Memory B cell (primary cell): ENCODE data around the gene DPEP3.
"Not testable (repeated sequence)": the region's sequence is repeated elsewhere in the genome, so short reads cannot be mapped to it uniquely, and the experiment has no call there.

Experiments
- ATAC-seq: fragments of 150-1000 bp; cut with Tn5 transposase; 2 replicates; pipeline ENCODE4 v1.10.0; 2021; ENCODE audit warnings: low read depth, mild to moderate bottlenecking, moderate library complexity
- DNase-seq, 2 donors: peaks; one replicate each; pipeline ENCODE4 v3.0.0; 2022; ENCODE audit warnings: low spot score in 2 of 2
- H3K27ac Mint-ChIP-seq: one replicate; pipeline ENCODE4 v1.8.0; 2022; ENCODE audit warnings: mild to moderate bottlenecking, moderate library complexity, mixed read lengths
- H3K27me3 Mint-ChIP-seq: one replicate; pipeline ENCODE4 v1.8.0; 2022; ENCODE audit warnings: mixed read lengths
- H3K36me3 Mint-ChIP-seq: one replicate; pipeline ENCODE4 v1.8.0; 2022; ENCODE audit warnings: mild to moderate bottlenecking, mixed read lengths
- H3K4me1 Mint-ChIP-seq: one replicate; pipeline ENCODE4 v1.8.0; 2022; ENCODE audit warnings: mixed read lengths
- H3K4me3 Mint-ChIP-seq: one replicate; pipeline ENCODE4 v1.8.0; 2022; ENCODE audit warnings: mild to moderate bottlenecking, moderate library complexity, mixed read lengths
- H3K9me3 Mint-ChIP-seq: one replicate; pipeline ENCODE4 v1.8.0; 2022; ENCODE audit warnings: mixed read lengths

The DPEP3 gene

DNA sequence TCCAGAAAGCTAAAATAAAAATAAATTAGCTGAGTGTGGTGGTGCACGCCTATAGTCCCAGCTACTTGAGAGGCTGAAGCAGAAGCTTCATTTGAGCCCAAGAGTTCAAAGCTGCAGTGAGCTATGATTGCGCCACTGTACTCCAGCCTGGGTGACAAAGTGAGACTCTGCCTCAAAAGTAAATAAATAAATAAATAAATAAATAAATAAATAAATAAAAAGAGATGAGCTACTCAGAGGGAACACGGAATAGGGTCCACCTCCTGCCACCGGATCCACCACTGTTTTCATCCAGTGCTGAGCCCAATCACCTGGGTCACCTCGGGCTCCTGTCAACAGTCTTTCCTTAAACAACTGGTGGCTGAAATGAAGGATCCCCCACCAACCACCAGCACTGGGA is 6.7 kb upstream of the DPEP3 start:
- no peaks in the 10 kb centered on the region for H3K36me3 Mint-ChIP-seq
- no peaks in the 10 kb centered on the region for H3K27me3 Mint-ChIP-seq
- no peak for DNase-seq
- ATAC-seq, result no peak
- no peak overlapping the region for H3K4me3 Mint-ChIP-seq
- no peaks in the 10 kb centered on the region for H3K9me3 Mint-ChIP-seq
- H3K4me1 Mint-ChIP-seq, result peaks cover 22% of the 10 kb centered on the region
- peak overlapping the region; percentile 88 for H3K27ac Mint-ChIP-seq

DNA sequence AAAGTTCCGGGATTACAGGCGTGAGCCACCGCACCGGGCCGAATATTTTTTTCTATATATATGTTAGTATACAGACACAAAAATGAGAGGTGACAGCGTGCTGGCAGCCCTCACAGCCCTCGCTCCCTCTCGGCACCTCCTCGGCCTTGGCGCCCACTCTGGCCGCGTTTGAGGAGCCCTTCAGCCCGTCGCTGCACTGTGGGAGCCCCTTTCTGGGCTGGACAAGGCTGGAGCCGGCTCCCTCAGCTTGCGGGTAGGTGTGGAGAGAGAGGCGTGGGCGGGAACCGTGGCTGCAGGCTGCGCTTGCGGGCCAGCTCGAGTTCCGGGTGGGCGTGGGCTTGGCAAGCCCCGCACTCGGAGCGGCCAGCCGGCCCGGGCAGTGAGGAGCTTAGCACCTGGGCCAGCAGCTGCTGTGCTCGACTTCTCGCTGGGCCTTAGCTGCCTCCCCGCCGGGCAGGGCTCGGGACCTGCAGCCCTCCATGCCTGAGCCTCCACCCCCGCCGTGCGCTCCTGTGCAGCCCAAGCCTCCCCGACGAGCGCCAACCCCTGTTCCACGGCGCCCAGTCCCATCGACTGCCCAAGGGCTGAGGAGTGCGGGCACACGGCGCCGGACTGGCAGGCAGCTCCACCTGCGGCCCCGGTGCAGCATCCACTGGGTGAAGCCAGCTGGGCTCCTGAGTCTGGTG is 1.9 kb upstream of the DPEP3 start:
- Mint-ChIP-seq H3K27ac (no peak overlapping the region), H3K4me1 (peaks cover 9% of the 10 kb centered on the region), H3K27me3 (no peaks in the 10 kb centered on the region), H3K9me3 (no peaks in the 10 kb centered on the region), H3K36me3 (no peaks in the 10 kb centered on the region), H3K4me3 (no peak overlapping the region)
- DNase-seq (no peak), ATAC-seq (no peak)

- peaks cover 5% of the 10 kb centered on the region for H3K4me1 Mint-ChIP-seq
- ATAC-seq (no peak), DNase-seq (no peak)
- H3K27me3 Mint-ChIP-seq, result no peaks in the 10 kb centered on the region
- H3K4me3 Mint-ChIP-seq, result no peak overlapping the region
- no peaks in the 10 kb centered on the region for H3K36me3 Mint-ChIP-seq
- no peak overlapping the region for H3K27ac Mint-ChIP-seq
- no peaks in the 10 kb centered on the region for H3K9me3 Mint-ChIP-seq
These were observed 2.7 kb downstream of the DPEP3 start for GRCh38 chr16:67977469-67978227.

- Mint-ChIP-seq H3K27ac (no peak overlapping the region), H3K4me3 (no peak overlapping the region), H3K27me3 (no peaks in the 10 kb centered on the region), H3K9me3 (no peaks in the 10 kb centered on the region), H3K4me1 (peaks cover 3% of the 10 kb centered on the region), H3K36me3 (no peaks in the 10 kb centered on the region)
- ATAC-seq (no peak), DNase-seq (no peak)
These were observed 3.3 kb downstream of the DPEP3 start for GRCh38 chr16:67977005-67977404.

DNA sequence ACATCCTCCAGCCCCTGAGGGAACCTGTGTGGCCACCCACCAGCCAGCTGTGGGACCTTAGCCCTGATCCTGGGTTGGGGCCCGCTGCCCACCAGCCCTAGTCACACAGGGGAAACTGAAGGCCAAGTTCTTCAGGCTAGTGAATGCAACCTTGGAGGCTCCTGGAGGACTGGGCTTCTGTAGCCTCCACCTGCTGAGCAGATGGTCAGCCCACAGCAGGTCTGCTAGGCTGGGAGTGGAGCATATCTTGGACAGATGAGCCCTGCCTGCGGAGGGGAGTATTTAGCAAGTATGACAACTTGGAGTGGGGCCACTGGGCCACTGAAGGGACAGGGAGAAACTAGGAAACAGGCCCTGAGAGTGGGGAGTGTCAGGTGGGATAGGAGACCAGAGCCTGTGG is 4.1 kb downstream of the DPEP3 start:
- H3K27me3 Mint-ChIP-seq, result no peaks in the 10 kb centered on the region
- ATAC-seq (no peak), DNase-seq (no peak)
- no peaks in the 10 kb centered on the region for H3K9me3 Mint-ChIP-seq
- H3K36me3 Mint-ChIP-seq, result no peaks in the 10 kb centered on the region
- peaks cover 3% of the 10 kb centered on the region for H3K4me1 Mint-ChIP-seq
- H3K27ac Mint-ChIP-seq, result no peak overlapping the region
- H3K4me3 Mint-ChIP-seq, result no peak overlapping the region

GRCh38 chr16:67975321-67976105 is 4.8 kb downstream of the DPEP3 start:
- no peak for ATAC-seq
- Mint-ChIP-seq H3K4me3 (no peak overlapping the region), H3K27ac (no peak overlapping the region), H3K27me3 (no peaks in the 10 kb centered on the region), H3K9me3 (no peaks in the 10 kb centered on the region), H3K4me1 (peaks cover 3% of the 10 kb centered on the region), H3K36me3 (no peaks in the 10 kb centered on the region)
- DNase-seq, result no peak

GRCh38 chr16:67972285-67972684 is 8.0 kb downstream of the DPEP3 start:
- not testable (repeated sequence) for ATAC-seq, H3K36me3 Mint-ChIP-seq, H3K27me3 Mint-ChIP-seq, H3K27ac Mint-ChIP-seq, H3K9me3 Mint-ChIP-seq, DNase-seq, H3K4me3 Mint-ChIP-seq
- peaks cover 15% of the 10 kb centered on the region for H3K4me1 Mint-ChIP-seq

DNA sequence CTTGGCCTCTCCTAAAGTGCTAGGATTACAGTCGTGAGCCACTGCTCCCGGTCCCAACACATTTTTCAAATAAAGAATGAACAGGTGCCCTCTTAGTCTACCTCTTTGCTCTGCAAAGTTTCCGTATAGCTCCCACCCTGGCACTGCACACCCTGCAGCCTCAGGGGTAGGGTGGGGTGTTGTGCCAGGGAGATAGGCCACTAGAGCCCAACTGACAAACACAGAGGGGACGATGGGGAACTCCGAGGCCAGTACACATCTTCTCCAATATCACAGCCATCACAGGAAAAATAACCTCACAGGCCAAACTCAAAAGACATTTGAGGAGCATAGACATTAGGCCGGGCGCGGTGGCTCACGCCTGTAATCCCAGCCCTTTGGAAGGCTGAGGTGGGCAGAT is 9.2 kb downstream of the DPEP3 start:
- no peak overlapping the region for H3K27ac Mint-ChIP-seq
- H3K9me3 Mint-ChIP-seq, result no peaks in the 10 kb centered on the region
- peaks cover 19% of the 10 kb centered on the region for H3K4me1 Mint-ChIP-seq
- DNase-seq, result no peak
- H3K36me3 Mint-ChIP-seq, result no peaks in the 10 kb centered on the region
- H3K27me3 Mint-ChIP-seq, result no peaks in the 10 kb centered on the region
- no peak for ATAC-seq
- no peak overlapping the region for H3K4me3 Mint-ChIP-seq

DNA sequence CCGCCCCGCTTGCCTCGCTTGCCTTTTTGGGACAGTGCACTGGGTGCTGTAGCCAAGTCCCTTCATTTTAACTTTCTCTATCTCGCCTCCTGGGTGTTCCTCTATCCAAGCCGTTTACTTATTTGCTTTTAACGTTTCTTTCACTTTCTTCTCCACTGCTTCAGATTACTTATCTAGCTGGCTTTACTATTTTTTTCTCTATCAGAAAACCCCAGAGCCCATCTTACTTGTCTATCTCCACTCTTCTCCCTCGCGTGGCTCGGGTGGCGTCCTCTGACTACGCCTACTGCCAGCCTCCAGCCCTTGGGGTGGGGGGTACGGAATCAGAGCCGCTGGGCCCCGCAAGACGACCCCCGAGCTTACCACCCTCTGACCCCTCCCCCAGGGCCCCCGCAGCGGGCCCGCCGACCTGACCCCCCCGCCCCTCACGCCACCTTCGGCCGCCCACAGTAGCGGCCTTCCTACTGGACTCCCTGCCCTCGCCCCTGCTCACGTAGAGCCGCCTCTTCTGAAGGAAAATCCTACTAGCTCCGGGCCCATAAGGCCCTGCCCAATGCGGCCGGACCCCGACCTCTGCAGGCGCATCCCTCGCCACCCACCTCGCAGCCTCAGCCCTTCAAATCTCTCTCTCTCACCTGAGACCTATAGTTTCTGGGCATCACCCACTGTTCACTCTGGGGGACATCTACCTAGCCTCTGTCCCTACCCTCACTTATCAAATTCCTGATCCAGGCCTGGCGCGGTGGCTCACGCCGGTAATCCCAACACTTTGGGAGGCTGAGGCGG is 10.9 kb downstream of the DPEP3 start:
- peak overlapping the region; percentile 22 for H3K27ac Mint-ChIP-seq
- DNase-seq (no peak), ATAC-seq (peak; percentile 46)

GRCh38 chr16:67968400-67969253 is 11.7 kb downstream of the DPEP3 start, which contains the start of gene SLC12A4:
SLC12A4 (minus strand) TSS chr16:67968637; CDS start chr16:67968553, 84 bp downstream.
- peaks cover 19% of the 10 kb centered on the region for H3K4me1 Mint-ChIP-seq

More for the DNA sequence above, 10.9 kb downstream of the DPEP3 start:
- Mint-ChIP-seq H3K9me3 (no peaks in the 10 kb centered on the region), H3K27me3 (no peaks in the 10 kb centered on the region), H3K4me1 (peaks cover 19% of the 10 kb centered on the region), H3K4me3 (peak overlapping the region; percentile 83), H3K36me3 (no peaks in the 10 kb centered on the region)

DNA sequence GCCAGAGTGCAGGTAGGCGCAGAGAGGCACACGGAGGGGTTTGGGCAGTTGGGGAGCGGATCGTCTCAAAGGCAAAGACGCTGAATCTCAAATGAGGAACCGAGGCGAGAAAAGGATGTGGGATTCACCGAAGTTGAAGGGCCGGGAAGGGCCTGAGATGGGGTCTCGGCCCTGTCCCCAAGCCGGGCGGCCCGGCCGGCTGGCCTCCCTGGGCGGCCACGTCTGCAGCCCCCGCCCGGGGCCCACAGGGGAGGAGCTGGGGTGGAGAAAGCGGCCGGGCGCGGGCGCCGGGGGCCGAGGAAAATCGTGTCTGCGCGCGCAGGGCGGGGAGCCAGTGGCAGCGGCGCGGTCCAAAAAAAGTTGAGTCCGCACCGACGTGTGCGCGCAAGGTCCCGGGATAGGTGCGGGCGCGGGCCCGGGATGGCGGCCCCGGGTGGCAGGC is 12.3 kb downstream of the DPEP3 start:
- no peaks in the 10 kb centered on the region for H3K36me3 Mint-ChIP-seq
- H3K4me3 Mint-ChIP-seq, result peak overlapping the region; percentile 83
- no peaks in the 10 kb centered on the region for H3K27me3 Mint-ChIP-seq
- H3K4me1 Mint-ChIP-seq, result peaks cover 19% of the 10 kb centered on the region
- ATAC-seq (peak; percentile 16), DNase-seq (peak in 1 of 2 donors; percentile 21)
- H3K9me3 Mint-ChIP-seq, result no peaks in the 10 kb centered on the region
- peak overlapping the region; percentile 85 for H3K27ac Mint-ChIP-seq

More at GRCh38 chr16:67968400-67969253, 11.7 kb downstream of the DPEP3 start, which contains the start of gene SLC12A4:
- no peaks in the 10 kb centered on the region for H3K36me3 Mint-ChIP-seq
- peak within 1 kb of the TSS; percentile 83 for H3K4me3 Mint-ChIP-seq
- peak; percentile 69 to 73 for DNase-seq
- peak; percentile 84 for ATAC-seq
- H3K27me3 Mint-ChIP-seq, result no peaks in the 10 kb centered on the region
- H3K27ac Mint-ChIP-seq, result peak within 1 kb of the TSS; percentile 85
- no peaks in the 10 kb centered on the region for H3K9me3 Mint-ChIP-seq

DNA sequence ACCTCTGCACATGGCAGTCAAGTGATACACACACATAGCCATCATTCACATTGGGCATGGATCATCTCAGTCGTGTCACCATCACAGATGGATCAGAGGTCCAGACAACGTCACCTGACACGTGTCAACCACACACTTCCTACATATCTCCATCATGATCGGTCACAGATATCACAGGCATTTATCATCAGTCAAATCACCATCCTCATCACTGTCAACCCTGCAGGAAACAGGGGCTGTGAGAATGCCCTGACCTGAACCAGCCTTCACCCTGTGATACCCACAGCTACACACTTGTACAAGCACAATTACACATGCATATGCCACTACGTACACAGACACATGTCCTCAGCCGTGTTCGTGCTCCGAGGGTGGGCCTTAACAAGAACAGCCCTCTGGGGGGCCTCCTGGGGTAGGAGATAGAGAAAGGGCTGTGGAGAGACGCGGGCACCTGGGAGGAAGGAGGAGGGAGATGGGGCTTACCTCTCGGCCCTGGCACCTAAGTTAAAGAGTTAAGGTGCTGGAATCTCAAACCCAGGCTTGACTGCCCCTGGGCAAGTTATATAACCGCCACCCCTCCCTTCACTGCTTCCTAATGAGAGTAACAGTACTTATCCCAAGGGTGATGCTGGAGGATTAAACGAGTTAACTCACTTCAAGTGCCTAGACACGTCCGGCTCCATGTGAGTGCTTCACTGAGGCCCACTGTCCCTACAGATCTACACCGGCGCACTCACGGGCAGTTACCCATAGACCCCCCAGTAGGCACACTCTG is 12.9 kb downstream of the DPEP3 start:
- Mint-ChIP-seq H3K9me3 (no peaks in the 10 kb centered on the region), H3K4me3 (peak overlapping the region; percentile 83), H3K36me3 (no peaks in the 10 kb centered on the region), H3K27me3 (no peaks in the 10 kb centered on the region), H3K27ac (peak overlapping the region; percentile 85), H3K4me1 (peaks cover 19% of the 10 kb centered on the region)
- no peak for DNase-seq
- ATAC-seq, result no peak
